D341Med (cell line): ENCODE results near the gene TF.

Experiments
- DNase-seq: peaks from one replicate; pipeline ENCODE4 v3.0.0; 2012; ENCODE audit warnings: low spot score

Gene TF

GRCh38 chr3:133747373-133747772, 1.2 kb downstream of the TF start:
- no peak for DNase-seq

- no peak for DNase-seq
Measured at GRCh38 chr3:133747907-133748639, 1.9 kb downstream of the TF start.

- no peak for DNase-seq
Measured at GRCh38 chr3:133749427-133750258, 3.5 kb downstream of the TF start.

- peak; percentile 71 for DNase-seq
Measured at GRCh38 chr3:133750259-133750656, 4.1 kb downstream of the TF start.

DNA sequence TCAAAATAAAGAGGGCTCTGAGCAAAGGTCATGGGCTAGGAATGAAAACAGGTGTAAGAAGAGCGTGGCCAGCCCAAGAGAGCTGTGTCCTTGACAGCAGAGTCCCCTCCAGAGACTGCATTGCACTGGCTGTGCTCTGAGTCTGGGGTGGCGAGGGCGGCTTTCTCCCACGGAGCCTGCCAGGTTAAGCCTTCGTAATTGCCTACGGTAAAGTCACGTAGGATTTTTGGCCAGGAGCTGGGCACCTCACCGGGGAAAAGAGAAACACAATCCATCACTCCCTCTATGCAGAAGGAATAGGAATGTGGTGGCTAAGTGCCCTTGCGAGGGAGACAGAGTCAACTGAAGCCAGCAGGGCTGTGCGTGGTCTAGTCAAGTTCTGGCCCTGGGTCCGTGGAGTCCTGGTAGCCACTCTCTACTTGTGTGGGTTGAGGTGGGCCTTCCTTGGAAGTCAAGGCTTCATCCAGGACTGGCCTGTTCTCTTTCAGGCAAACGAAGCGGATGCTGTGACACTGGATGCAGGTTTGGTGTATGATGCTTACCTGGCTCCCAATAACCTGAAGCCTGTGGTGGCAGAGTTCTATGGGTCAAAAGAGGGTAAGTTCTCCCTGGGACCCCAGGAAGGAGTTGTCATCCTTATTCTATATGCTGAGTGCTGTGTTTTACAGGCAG, 7.0 kb downstream of the TF start:
- no peak for DNase-seq

DNA sequence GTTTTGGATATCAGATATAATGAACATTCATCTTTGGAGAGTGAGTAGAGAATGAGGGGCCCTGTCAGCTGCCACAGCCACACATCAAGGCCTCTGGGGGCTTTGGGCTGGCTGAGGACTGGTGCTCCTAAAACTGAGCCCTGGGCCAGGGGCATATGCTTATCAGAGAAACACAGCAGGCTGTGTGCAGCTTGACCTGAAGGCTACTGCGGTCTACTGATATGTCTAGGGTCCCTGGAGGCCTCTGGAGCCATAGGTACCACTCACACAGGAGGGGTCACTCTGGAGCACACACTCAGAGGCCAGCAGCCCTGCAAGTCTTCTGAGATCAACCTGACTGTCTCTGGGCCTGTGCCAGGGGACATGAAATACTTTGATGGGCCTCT, 7.6 kb downstream of the TF start:
- DNase-seq = no peak

DNA sequence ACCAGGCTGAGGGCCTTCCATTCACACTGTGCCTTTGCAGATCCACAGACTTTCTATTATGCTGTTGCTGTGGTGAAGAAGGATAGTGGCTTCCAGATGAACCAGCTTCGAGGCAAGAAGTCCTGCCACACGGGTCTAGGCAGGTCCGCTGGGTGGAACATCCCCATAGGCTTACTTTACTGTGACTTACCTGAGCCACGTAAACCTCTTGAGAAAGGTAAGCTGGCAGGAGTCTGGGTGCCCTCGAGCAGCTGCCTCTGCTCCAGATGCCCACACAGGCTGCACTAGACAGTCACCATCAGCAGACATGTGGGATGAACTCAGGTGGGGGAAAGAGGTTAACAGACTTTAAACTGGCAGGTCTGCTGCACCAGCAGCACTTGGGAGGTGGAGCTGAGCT, 8.3 kb downstream of the TF start:
- DNase-seq = no peak

- DNase-seq = no peak
Measured at GRCh38 chr3:133754973-133755828, 9.0 kb downstream of the TF start.

DNA sequence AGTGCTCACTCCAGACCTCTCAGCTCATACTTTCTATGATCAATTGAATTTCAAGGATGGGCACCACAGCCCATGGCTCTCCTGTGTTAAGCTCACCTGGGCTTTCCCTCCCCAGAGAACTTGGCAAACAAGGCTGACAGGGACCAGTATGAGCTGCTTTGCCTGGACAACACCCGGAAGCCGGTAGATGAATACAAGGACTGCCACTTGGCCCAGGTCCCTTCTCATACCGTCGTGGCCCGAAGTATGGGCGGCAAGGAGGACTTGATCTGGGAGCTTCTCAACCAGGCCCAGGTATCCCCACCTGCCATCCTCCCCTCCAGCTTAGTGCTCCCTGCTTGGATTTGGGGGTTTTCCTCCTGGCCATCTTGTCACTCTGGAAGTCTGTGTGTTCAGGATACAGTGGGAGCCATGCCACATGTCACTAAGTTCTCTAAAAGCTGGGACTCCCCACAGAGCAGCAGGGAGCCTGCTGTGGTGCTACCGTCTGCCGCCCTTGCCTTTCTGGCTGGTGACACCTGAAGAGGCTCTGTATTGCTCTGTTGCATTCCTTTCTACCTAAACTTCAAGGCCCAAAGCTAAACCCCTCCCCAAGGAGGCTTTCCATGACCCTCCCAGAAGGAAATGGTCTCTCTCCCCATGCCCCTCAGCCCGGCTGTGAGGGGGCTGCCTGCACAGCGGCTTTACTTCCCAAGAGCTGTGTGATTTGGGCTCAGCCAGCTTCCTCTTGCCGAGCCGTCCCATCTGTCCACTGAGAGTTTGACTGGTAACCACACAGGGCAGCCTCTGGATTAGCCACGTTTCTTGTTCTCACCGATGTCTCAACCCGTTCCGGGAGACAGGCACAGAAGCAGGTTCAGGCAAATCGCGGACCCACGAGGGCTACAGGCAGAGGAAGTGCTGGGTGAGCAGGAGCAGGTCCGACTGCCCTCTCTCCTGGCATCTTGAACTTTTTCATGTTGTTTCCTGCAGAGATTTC, 10.8 kb downstream of the TF start:
- no peak for DNase-seq

DNA sequence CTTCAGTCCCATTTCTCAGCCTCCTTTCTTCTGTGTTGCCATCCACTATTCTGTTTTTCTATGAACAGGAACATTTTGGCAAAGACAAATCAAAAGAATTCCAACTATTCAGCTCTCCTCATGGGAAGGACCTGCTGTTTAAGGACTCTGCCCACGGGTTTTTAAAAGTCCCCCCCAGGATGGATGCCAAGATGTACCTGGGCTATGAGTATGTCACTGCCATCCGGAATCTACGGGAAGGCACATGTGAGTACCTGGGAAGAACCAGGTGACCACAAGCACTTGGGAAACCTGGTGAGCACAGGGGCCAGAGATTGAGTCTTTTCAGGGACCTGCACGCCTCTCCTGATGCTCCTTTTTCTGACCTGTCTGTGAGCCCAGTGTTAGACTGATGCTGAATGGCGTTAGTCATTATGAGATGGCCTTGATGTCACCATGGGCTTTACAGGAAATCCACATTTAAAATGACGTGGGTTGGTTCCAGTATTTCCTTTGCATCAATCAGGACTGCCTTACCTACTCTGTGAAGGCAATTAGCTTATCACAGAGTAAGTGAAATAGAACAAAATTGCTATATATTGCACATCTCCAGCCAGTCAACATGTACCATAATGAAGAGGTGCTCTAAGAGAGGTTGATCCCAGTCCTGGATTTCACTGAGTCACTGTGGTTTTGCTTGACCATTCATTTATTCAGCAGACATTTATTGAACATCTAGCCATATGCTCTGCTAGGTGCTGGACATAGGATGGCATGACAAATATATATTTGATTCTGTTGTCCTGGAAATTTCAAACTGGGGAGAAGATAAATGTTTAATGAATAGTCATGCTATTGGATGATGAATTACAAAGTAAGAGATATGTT, 11.7 kb downstream of the TF start:
- no peak for DNase-seq

- DNase-seq = no peak
Measured at GRCh38 chr3:133758568-133758928, 12.4 kb downstream of the TF start.

GRCh38 chr3:133758964-133759739, 13.0 kb downstream of the TF start:
- no peak for DNase-seq

DNA sequence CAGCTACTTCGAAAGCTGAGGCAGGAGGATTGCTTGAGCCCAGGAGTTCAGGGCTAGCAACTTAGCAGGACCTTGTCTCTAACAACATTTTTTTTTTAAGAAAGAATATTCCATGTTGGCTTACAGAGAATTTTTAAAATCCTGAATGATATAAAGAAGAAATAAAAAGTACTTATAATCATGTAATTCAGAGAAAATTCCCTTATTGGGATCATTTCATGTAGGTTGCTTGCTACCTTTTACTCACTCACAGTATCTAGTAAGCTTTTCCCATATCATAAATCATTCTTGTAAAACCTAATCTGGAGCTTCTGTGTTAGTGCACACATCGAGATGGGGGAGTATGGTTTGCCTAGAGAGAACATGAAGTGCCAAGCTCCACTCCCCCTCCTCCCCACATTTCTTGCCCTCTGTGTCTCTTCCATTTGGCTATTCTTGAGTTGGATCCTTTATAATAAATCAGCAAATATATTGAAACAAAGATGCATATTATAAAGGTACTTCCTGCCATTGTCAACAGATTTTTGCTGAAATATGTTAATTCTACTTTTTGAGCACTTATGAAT, 13.6 kb downstream of the TF start:
- DNase-seq = no peak

DNA sequence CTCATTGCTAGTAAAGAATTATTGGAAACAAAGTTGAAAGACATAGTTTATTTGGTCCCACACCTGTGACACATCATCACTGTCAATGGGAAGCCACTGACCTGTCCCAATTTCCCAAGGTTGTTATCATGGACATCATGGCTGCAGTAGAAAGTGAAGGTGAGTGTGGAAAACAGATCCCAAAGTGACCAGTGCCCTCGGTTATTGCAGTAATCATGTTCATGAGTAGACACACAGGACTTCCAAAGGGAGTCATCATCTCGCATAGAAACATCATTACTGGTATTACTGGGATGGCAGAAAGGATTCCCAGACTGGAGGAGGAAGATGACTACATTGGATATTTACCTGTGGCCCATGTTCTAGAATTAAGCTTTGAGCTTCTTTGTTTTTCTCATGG, 14.7 kb downstream of the TF start:
- no peak for DNase-seq

DNA sequence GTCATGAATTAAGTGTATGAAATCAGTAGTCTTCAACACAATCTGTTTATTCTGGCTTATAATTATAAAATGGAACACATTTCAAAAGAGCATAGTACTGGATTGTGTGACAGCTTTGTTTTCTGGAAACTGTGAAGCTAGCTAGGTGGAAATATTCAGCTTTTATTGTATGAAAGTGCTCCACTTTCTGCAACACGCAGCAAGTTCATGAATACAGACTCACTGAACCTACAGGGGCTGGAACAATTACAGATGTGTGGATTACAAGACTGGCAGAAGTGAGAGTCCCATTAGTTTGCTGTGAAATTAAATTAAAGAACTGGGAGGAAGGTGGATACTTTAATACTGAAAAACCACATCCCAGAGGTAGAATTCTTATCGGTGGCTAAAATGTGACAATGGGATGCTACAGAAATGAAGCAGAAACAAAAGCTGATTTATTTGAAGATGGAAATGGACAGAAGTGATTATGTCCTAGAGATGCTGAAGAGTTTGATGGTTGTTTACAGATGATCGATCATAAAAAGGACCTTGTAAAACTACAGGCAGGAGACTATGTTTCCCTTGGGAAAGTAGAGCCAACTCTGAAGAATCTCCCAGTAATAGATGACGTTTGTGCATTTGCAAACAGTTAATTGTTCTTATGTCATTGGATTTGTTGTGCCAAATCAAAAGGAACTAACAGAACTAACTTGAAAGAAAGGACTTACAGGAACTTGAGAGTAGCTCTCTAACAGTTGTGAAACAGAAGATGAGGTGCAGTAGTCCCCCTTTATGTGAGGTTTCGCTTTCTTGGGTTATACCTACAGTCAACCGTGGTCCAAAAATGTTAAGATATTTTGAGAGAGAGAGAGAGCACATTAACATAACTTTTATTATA, 15.7 kb downstream of the TF start:
- no peak for DNase-seq

DNA sequence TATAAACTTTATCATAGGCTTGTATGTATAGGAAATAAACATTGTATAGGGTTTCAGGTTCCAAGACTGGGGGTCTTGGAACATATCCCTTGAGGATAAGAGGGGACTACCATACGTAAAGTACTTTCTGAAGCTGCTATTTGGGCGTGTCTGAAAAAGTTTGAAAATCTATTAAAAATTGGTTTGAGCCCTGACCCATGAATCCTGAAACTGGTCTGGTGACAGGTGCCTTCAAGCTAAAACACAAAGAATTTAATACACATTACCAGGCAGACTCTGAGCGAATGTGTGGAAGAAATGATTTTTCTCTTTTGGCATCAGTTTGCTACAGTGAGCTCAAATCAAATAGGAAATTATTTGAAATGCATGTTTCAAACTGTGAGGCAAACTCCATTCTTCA, 16.3 kb downstream of the TF start:
- no peak for DNase-seq

GRCh38 chr3:133763797-133764683, 17.8 kb downstream of the TF start:
- DNase-seq = no peak
